PC-9 (cell line): ENCODE measurements around the gene DAAM1.

Experiments
- CTCF ChIP-seq: fragments of 200-600 bp; sonication (generic); conservative IDR thresholded peaks from 2 replicates; pipeline ENCODE4 v1.6.1; 2017; ENCODE audit warnings: mixed run types, antibody characterized with exemption, mild to moderate bottlenecking, moderate library complexity
- EZH2 ChIP-seq: fragments of 200-600 bp; sonication (generic); IDR thresholded peaks from 2 replicates; pipeline ENCODE4 v1.8.0; 2017; ENCODE audit warnings: antibody characterized with exemption, low read depth

GRCh38 chr14:59199205-59199604, 10.7 kb downstream of the DAAM1 start:
- TF ChIP-seq CTCF (no peak), EZH2 (no peak)
